ENCODE results near the gene HDAC4. TPM values are rescaled to one million over a fixed set of nuclear protein-coding genes. Genes with fewer than 3 reads are reported as not detected.
A peak's percentile ranks its signal among the peaks of the same experiment; 100 is the strongest.

The HDAC4 gene
- total RNA-seq, 2 experiments from 2014 or later, result 32.0 to 35.6 TPM

- Mint-ChIP-seq H3K4me3 (no peak overlapping the region), H3K27me3 (ENCODE audit: low read depth) (no peaks in the 10 kb centered on the region), H3K4me1 (ENCODE audit: low read depth) (peaks cover 37% of the 10 kb centered on the region), H3K27ac (no peak overlapping the region), H3K36me3 (ENCODE audit: low read depth) (peaks cover 22% of the 10 kb centered on the region), H3K9me3 (peaks cover 2% of the 10 kb centered on the region)
- intact Hi-C loops (cut with micrococcal nuclease), result no loop called here
- CTCF ChIA-PET, result no interaction called here
- no peak for DNase-seq
Observed at GRCh38 chr2:239341146-239341732, 59.6 kb downstream of the HDAC4 start.

GRCh38 chr2:239339726-239340601 is 60.9 kb downstream of the HDAC4 start:
- CTCF ChIA-PET, result interaction anchor here (0.6 kb wide), 1 partner anchor 97 kb away, joined by 4 read pairs; no protein-coding TSS in a partner anchor
- no peak overlapping the region for H3K27ac Mint-ChIP-seq
- H3K4me3 Mint-ChIP-seq, result no peak overlapping the region
- peaks cover 2% of the 10 kb centered on the region for H3K9me3 Mint-ChIP-seq
- peaks cover 40% of the 10 kb centered on the region for H3K4me1 Mint-ChIP-seq (ENCODE audit: low read depth)
- DNase-seq, result peak; percentile 56
- no peaks in the 10 kb centered on the region for H3K27me3 Mint-ChIP-seq (ENCODE audit: low read depth)
- H3K36me3 Mint-ChIP-seq (ENCODE audit: low read depth), result peaks cover 24% of the 10 kb centered on the region
- intact Hi-C loops (cut with micrococcal nuclease), result no loop called here

- Mint-ChIP-seq H3K27ac (no peak overlapping the region), H3K36me3 (ENCODE audit: low read depth) (peaks cover 22% of the 10 kb centered on the region), H3K9me3 (peaks cover 2% of the 10 kb centered on the region), H3K4me1 (ENCODE audit: low read depth) (peaks cover 38% of the 10 kb centered on the region), H3K27me3 (ENCODE audit: low read depth) (no peaks in the 10 kb centered on the region), H3K4me3 (no peak overlapping the region)
- no peak for DNase-seq
- CTCF ChIA-PET, result no interaction called here
- intact Hi-C loops (cut with micrococcal nuclease), result no loop called here
Observed at GRCh38 chr2:239339241-239339640, 61.6 kb downstream of the HDAC4 start.

- H3K4me3 Mint-ChIP-seq, result no peak overlapping the region
- no peak overlapping the region for H3K27ac Mint-ChIP-seq
- no peaks in the 10 kb centered on the region for H3K27me3 Mint-ChIP-seq (ENCODE audit: low read depth)
- intact Hi-C loops (cut with micrococcal nuclease), result no loop called here
- peaks cover 17% of the 10 kb centered on the region for H3K36me3 Mint-ChIP-seq (ENCODE audit: low read depth)
- H3K9me3 Mint-ChIP-seq, result peaks cover 2% of the 10 kb centered on the region
- CTCF ChIA-PET, result no interaction called here
- no peak for DNase-seq
- peaks cover 38% of the 10 kb centered on the region for H3K4me1 Mint-ChIP-seq (ENCODE audit: low read depth)
Observed at GRCh38 chr2:239337877-239338484, 62.8 kb downstream of the HDAC4 start.

DNA sequence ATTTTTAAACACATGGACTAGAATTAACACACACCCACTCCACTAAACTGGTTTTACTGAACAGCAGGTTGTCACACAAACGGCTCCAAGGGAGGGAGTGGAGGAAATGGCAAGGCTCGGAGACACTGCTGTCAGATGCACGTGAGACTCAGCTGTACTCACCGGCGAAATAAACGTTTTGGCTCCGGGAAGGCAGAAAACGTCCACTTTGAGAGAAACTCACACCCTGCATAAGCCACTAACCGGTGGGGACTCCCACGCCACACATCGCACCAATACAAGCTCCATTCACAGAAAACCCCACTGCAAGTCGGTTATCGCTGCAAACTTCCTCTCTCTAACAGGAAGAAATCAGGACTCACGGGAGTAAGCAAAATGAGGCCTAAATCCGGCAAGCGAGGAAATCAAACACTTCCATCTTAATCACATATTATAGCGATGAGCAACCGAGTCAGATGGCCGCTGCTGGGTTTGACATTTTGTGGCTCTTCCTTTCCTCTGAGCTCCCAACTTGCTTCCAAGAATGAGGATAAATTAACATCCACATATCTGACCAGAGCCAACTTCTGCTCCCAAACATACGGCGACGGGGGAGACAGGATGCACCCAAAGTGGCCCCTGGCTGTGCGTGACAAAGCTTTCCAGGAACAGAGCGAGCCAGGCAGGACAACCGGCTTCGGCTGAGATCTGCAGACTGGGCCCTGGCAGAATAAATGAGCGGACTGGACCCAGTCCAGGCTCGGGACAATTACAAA is 63.5 kb downstream of the HDAC4 start:
- peaks cover 17% of the 10 kb centered on the region for H3K36me3 Mint-ChIP-seq (ENCODE audit: low read depth)
- peaks cover 36% of the 10 kb centered on the region for H3K4me1 Mint-ChIP-seq (ENCODE audit: low read depth)
- no peak overlapping the region for H3K27ac Mint-ChIP-seq
- no peak for DNase-seq
- CTCF ChIA-PET, result no interaction called here
- H3K4me3 Mint-ChIP-seq, result no peak overlapping the region
- intact Hi-C loops (cut with micrococcal nuclease), result no loop called here
- H3K9me3 Mint-ChIP-seq, result no peaks in the 10 kb centered on the region
- no peaks in the 10 kb centered on the region for H3K27me3 Mint-ChIP-seq (ENCODE audit: low read depth)

DNA sequence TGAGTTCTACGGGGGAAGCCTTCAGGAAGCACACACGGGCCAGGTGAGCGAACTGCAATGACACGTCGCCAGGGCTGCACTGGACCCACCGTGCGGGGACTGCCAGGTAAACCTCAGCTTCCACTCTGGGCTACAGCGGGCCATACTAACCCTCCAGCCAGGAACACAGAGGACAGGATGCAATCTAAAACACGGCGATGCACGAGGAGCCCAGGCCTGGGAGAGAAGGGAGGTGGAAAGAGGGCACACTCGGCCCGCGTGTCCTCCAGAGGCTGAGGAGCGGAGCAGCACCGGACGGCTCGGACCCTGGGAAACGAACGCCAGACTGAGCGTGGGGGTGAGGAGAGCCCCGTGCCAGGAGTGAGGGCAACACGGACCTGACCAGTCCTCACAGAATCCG is 69.3 kb downstream of the HDAC4 start:
- H3K27ac Mint-ChIP-seq, result no peak overlapping the region
- peaks cover 2% of the 10 kb centered on the region for H3K36me3 Mint-ChIP-seq (ENCODE audit: low read depth)
- intact Hi-C loops (cut with micrococcal nuclease), result no loop called here
- H3K27me3 Mint-ChIP-seq (ENCODE audit: low read depth), result no peaks in the 10 kb centered on the region
- no peaks in the 10 kb centered on the region for H3K9me3 Mint-ChIP-seq
- DNase-seq, result no peak
- H3K4me3 Mint-ChIP-seq, result no peak overlapping the region
- peaks cover 46% of the 10 kb centered on the region for H3K4me1 Mint-ChIP-seq (ENCODE audit: low read depth)
- CTCF ChIA-PET, result no interaction called here

DNA sequence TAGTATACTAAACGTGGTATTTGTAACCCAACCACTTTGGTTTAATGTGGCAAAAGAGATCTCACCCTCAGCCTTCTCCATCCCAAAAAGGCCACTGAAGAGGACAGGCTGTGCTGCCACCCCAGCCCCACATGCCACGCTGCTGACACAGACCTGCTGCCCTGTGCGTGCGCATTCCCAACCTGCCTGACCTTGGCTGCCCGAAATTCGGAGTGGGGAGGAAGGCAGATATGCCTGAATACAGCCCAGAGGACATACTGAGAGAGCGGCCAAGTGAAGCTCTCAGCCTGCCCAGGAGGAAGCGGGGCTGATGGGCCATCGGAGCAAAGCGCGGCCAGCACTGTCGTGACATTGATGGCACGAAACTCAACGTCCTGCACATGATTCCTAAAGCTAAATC is 70.0 kb downstream of the HDAC4 start:
- H3K27me3 Mint-ChIP-seq (ENCODE audit: low read depth), result no peaks in the 10 kb centered on the region
- DNase-seq, result no peak
- H3K4me3 Mint-ChIP-seq, result no peak overlapping the region
- peaks cover 2% of the 10 kb centered on the region for H3K36me3 Mint-ChIP-seq (ENCODE audit: low read depth)
- H3K27ac Mint-ChIP-seq, result no peak overlapping the region
- H3K9me3 Mint-ChIP-seq, result no peaks in the 10 kb centered on the region
- intact Hi-C loops (cut with micrococcal nuclease), result no loop called here
- H3K4me1 Mint-ChIP-seq (ENCODE audit: low read depth), result peaks cover 51% of the 10 kb centered on the region
- CTCF ChIA-PET, result no interaction called here

- CTCF ChIA-PET, result no interaction called here
- no peak for DNase-seq
- H3K27me3 Mint-ChIP-seq (ENCODE audit: low read depth), result no peaks in the 10 kb centered on the region
- no peak overlapping the region for H3K4me3 Mint-ChIP-seq
- H3K9me3 Mint-ChIP-seq, result no peaks in the 10 kb centered on the region
- H3K4me1 Mint-ChIP-seq (ENCODE audit: low read depth), result peaks cover 52% of the 10 kb centered on the region
- peaks cover 3% of the 10 kb centered on the region for H3K36me3 Mint-ChIP-seq (ENCODE audit: low read depth)
- H3K27ac Mint-ChIP-seq, result no peak overlapping the region
- intact Hi-C loops (cut with micrococcal nuclease), result loop anchor here (5.0 kb wide), 2 partner anchors 692 to 1237 kb away; partner anchors contain the start of gene RNPEPL1
Observed at GRCh38 chr2:239329972-239330572, 70.7 kb downstream of the HDAC4 start.

GRCh38 chr2:239329284-239329971 is 71.4 kb downstream of the HDAC4 start:
- no peak for DNase-seq
- Mint-ChIP-seq H3K36me3 (ENCODE audit: low read depth) (peaks cover 4% of the 10 kb centered on the region), H3K27ac (no peak overlapping the region), H3K27me3 (ENCODE audit: low read depth) (no peaks in the 10 kb centered on the region), H3K4me3 (no peak overlapping the region), H3K4me1 (ENCODE audit: low read depth) (peaks cover 59% of the 10 kb centered on the region), H3K9me3 (no peaks in the 10 kb centered on the region)
- CTCF ChIA-PET, result interaction anchor here (0.9 kb wide), 2 partner anchors 13 to 62 kb away, joined by 3 to 5 read pairs; no protein-coding TSS in a partner anchor
- intact Hi-C loops (cut with micrococcal nuclease), result loop anchor here (5.0 kb wide), 2 partner anchors 693 to 1238 kb away; partner anchors contain the start of gene RNPEPL1

DNA sequence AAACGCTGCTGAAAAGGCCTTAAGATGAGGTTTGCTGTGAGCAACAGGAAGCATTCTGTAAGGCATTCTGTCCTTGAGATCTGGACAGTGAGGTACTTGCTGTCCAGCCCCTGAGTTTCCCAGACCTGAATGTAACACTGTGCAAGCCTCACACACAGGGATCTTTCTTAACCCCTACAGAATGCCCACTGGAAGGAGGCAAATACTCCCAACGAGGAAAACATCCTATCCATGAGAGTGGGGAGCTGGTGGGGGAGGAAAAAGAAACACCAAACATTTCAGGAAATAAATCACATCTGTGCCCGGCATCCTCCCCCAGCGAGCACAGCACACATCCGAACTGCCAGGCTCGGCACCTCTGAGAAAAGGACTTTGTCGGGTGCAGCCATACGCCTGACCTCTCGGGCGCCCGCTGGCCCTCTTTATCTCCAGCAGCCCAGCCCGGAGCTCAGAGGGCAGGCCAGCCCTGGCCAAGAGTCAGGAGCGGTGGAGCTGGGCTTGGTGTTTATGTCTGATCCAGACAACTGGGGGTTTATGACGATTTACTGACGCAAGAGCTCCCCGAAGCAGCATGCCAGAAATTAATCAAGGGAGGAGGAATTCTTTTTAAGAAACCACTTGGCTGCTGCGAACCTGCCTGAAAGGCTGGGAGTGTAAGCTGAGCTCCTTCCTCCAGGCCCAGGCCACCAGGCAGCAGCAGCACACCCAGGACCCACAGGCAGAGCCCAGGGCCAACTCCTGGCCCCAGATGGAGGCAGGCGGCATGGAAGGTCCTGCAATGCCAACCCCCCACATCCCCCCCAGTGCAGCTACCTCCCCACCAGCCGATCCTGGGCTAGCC is 72.2 kb downstream of the HDAC4 start:
- no peaks in the 10 kb centered on the region for H3K9me3 Mint-ChIP-seq
- no peak for DNase-seq

More for the DNA sequence above, 72.2 kb downstream of the HDAC4 start:
- Mint-ChIP-seq H3K4me1 (ENCODE audit: low read depth) (peaks cover 65% of the 10 kb centered on the region), H3K27ac (no peak overlapping the region), H3K36me3 (ENCODE audit: low read depth) (peaks cover 9% of the 10 kb centered on the region), H3K4me3 (no peak overlapping the region), H3K27me3 (ENCODE audit: low read depth) (no peaks in the 10 kb centered on the region)
- CTCF ChIA-PET, result interaction anchor here (0.9 kb wide), 3 partner anchors 14 to 63 kb away, joined by 3 to 5 read pairs (median 3); no protein-coding TSS in a partner anchor
- intact Hi-C loops (cut with micrococcal nuclease), result loop anchor here (5.0 kb wide), 2 partner anchors 694 to 1239 kb away; partner anchors contain the start of gene RNPEPL1
